CD8-positive, alpha-beta memory T cell (primary cell): Measurements from ENCODE around the gene P2RX6. TPM values are rescaled to one million over a fixed set of nuclear protein-coding genes. Genes with fewer than 3 reads are reported as not detected.

Experiments
- CTCF ChIA-PET: fragments of 350-600 bp; sonication (Branson Sonifier 250); formaldehyde crosslinking; loops from one replicate; lab custom pipeline; 2021; ENCODE audit warnings: antibody characterized with exemption; lab: Charles Lee
- POLR2A ChIA-PET: fragments of 350-600 bp; sonication (Branson Sonifier 250); formaldehyde crosslinking; loops from one replicate; lab custom pipeline; 2021; ENCODE audit warnings: antibody characterized with exemption; lab: Charles Lee
- DNase-seq, 5 donors: peaks; one replicate each; pipeline versions ENCODE4 v3.0.0 to v3.0.0-alpha.2; 2020 to 2022; ENCODE audit warnings: mixed read lengths in 1 of 5
- H3K27ac ChIP-seq: one replicate; pipeline ENCODE4 v1.7.0; 2013; ENCODE audit warnings: low read depth, mild to moderate bottlenecking, low read length, moderate library complexity
- H3K27me3 ChIP-seq: 2 replicates; pipeline ENCODE4 v1.7.0; 2013; ENCODE audit warnings: low read length, mild to moderate bottlenecking; ENCODE audit not compliant: insufficient read depth, poor library complexity, severe bottlenecking
- H3K36me3 ChIP-seq: 2 replicates; pipeline ENCODE4 v1.7.0; 2013; ENCODE audit warnings: mild to moderate bottlenecking, low read length, moderate library complexity; ENCODE audit not compliant: insufficient read depth
- H3K4me1 ChIP-seq: 2 replicates; pipeline ENCODE4 v1.7.0; 2013; ENCODE audit warnings: mild to moderate bottlenecking, low read length, moderate library complexity; ENCODE audit not compliant: insufficient read depth
- H3K4me3 ChIP-seq: 2 replicates; pipeline ENCODE4 v1.7.0; 2013; ENCODE audit warnings: mild to moderate bottlenecking, low read length
- H3K9me3 ChIP-seq: 2 replicates; pipeline ENCODE4 v1.7.0; 2013; ENCODE audit warnings: mild to moderate bottlenecking, low read length
- H3K27ac Mint-ChIP-seq, 8 donors: one replicate each; pipeline ENCODE4 v1.8.0; 2020 to 2021; ENCODE audit warnings: mixed read lengths in 8 of 8, mild to moderate bottlenecking in 6 of 8, inconsistent platforms in 3 of 8, moderate library complexity in 3 of 8
- H3K27me3 Mint-ChIP-seq, 2 donors: one replicate each; pipeline ENCODE4 v1.8.0; 2020 to 2021; ENCODE audit warnings: mixed read lengths in 2 of 2, mild to moderate bottlenecking in 1 of 2, moderate library complexity in 1 of 2
- H3K36me3 Mint-ChIP-seq, 3 donors: one replicate each; pipeline ENCODE4 v1.8.0; 2020 to 2021; ENCODE audit warnings: mixed read lengths in 3 of 3, inconsistent platforms in 1 of 3, mild to moderate bottlenecking in 1 of 3
- H3K4me1 Mint-ChIP-seq, 3 donors: one replicate each; pipeline ENCODE4 v1.8.0; 2020 to 2021; ENCODE audit warnings: mixed read lengths in 3 of 3, inconsistent platforms in 1 of 3, mild to moderate bottlenecking in 1 of 3
- H3K4me3 Mint-ChIP-seq, 7 donors: one replicate each; pipeline ENCODE4 v1.8.0; 2020 to 2021; ENCODE audit warnings: mixed read lengths in 7 of 7, mild to moderate bottlenecking in 6 of 7, moderate library complexity in 4 of 7, inconsistent platforms in 2 of 7
- H3K9me3 Mint-ChIP-seq, 5 donors: one replicate each; pipeline ENCODE4 v1.8.0; 2020 to 2022; ENCODE audit warnings: mixed read lengths in 5 of 5, mild to moderate bottlenecking in 3 of 5, moderate library complexity in 2 of 5, inconsistent platforms in 1 of 5
- polyA plus RNA-seq: library from polyadenylated mRNA; unstranded; fragments of 300-500 nt; fragmentation: Illumina TruSeq; gene quantifications from one replicate; pipeline ENCODE4 v1.2.3, GENCODE V29; 2021
- total RNA-seq, 2 experiments: library from RNA; stranded (reverse); gene quantifications; one replicate each; pipeline ENCODE4 v1.2.3, GENCODE V29; 2021

Gene P2RX6
- total and polyA plus RNA-seq, 3 experiments from 2014 or later, result 0.24 to 0.35 (median 0.33) TPM

GRCh38 chr22:20977516-20978170, 37.3 kb upstream of the P2RX6 start:
- peaks cover 0 to 5% (median 0%) of the 10 kb centered on the region in 3 donors for H3K36me3 Mint-ChIP-seq
- no peak for DNase-seq
- no peak overlapping the region for H3K4me3 Mint-ChIP-seq
- Histone ChIP-seq H3K4me3 (no peak overlapping the region), H3K27ac (no peak overlapping the region), H3K9me3 (peaks cover 9% of the 10 kb centered on the region), H3K4me1 (peaks cover 12% of the 10 kb centered on the region), H3K36me3 (no peaks in the 10 kb centered on the region), H3K27me3 (peaks cover 9% of the 10 kb centered on the region)
- H3K4me1 Mint-ChIP-seq, result peaks cover 18 to 33% (median 19%) of the 10 kb centered on the region in 3 donors
- no peaks in the 10 kb centered on the region for H3K9me3 Mint-ChIP-seq
- CTCF ChIA-PET, result no interaction called here
- POLR2A ChIA-PET, result no interaction called here
- peak overlapping the region in 1 of 8 donors; percentile 73 for H3K27ac Mint-ChIP-seq
- peaks cover 3 to 5% of the 10 kb centered on the region in 2 donors for H3K27me3 Mint-ChIP-seq

DNA sequence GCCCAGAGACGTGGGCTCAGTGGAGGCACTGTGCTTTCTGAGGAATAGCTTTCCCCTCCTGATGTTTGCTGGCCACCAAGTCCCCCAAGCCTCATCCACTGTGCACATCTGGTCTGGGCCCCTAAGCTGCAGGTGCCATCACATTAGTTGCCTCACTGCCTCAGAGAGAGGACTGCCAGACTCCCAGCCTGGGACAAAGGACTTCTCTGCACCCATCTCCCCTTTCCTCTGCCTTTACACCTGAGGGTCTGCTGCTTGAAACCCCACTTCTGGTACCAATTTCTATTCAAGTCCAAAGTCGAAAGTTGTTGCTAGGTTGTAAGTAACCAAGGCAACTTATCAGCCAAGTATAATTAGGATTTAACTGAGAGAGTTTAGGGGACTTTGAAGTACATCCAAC, 36.5 kb upstream of the P2RX6 start:
- CTCF ChIA-PET, result no interaction called here
- Histone ChIP-seq H3K4me3 (no peak overlapping the region), H3K9me3 (peaks cover 9% of the 10 kb centered on the region), H3K27ac (no peak overlapping the region), H3K36me3 (no peaks in the 10 kb centered on the region), H3K4me1 (peaks cover 20% of the 10 kb centered on the region), H3K27me3 (peaks cover 9% of the 10 kb centered on the region)
- Mint-ChIP-seq H3K36me3 (peaks cover 0 to 8% (median 0%) of the 10 kb centered on the region in 3 donors), H3K4me3 (peak overlapping the region in 1 of 7 donors; percentile 59), H3K27ac (peak overlapping the region in 1 of 8 donors; percentile 38), H3K9me3 (no peaks in the 10 kb centered on the region), H3K4me1 (peaks cover 23 to 41% (median 27%) of the 10 kb centered on the region in 3 donors), H3K27me3 (peaks cover 3 to 5% of the 10 kb centered on the region in 2 donors)
- no peak for DNase-seq
- POLR2A ChIA-PET, result no interaction called here

DNA sequence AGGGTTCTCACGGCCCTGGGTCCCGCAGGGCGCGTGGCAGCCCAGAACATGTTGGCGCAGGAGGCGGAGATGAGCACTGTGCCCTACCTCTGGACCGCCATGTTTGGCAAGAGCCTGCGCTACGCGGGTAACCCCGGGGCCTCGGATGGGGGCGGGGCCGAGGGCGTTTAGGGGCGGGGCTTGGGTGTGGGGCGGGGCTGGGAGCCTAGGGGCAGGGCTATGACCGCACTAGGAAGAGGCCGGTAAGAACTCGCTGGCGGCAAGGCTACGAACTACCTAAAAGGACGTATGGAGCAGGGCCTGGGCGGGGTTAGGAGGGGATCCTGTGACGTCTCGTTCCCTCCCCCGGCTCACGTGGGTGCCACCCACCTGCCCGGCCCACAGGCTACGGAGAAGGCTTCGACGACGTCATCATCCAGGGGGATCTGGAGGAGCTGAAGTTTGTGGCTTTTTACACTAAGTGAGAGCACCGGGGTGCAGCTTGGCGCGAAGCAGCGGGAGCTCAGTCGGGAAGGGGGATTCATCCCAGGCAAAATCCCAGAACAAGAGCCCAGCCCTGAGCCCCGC, 35.6 kb upstream of the P2RX6 start:
- H3K36me3 ChIP-seq, result peaks cover 4% of the 10 kb centered on the region
- peaks cover 0 to 14% (median 0%) of the 10 kb centered on the region in 3 donors for H3K36me3 Mint-ChIP-seq
- ChIA-PET POLR2A (no interaction called here), CTCF (no interaction called here)
- peaks cover 32 to 50% (median 36%) of the 10 kb centered on the region in 3 donors for H3K4me1 Mint-ChIP-seq
- peaks cover 9% of the 10 kb centered on the region for H3K9me3 ChIP-seq
- H3K9me3 Mint-ChIP-seq, result no peaks in the 10 kb centered on the region
- H3K4me3 Mint-ChIP-seq, result peak overlapping the region; percentile 56 to 86 (median 74)
- H3K27me3 Mint-ChIP-seq, result peaks cover 1 to 5% of the 10 kb centered on the region in 2 donors
- no peak overlapping the region for H3K27ac ChIP-seq
- H3K4me1 ChIP-seq, result peaks cover 25% of the 10 kb centered on the region
- H3K27ac Mint-ChIP-seq, result peak overlapping the region in 7 of 8 donors; percentile 38 to 93 (median 82)
- H3K4me3 ChIP-seq, result no peak overlapping the region
- peaks cover 8% of the 10 kb centered on the region for H3K27me3 ChIP-seq
- DNase-seq, result peak; percentile 32 to 72 (median 57)

DNA sequence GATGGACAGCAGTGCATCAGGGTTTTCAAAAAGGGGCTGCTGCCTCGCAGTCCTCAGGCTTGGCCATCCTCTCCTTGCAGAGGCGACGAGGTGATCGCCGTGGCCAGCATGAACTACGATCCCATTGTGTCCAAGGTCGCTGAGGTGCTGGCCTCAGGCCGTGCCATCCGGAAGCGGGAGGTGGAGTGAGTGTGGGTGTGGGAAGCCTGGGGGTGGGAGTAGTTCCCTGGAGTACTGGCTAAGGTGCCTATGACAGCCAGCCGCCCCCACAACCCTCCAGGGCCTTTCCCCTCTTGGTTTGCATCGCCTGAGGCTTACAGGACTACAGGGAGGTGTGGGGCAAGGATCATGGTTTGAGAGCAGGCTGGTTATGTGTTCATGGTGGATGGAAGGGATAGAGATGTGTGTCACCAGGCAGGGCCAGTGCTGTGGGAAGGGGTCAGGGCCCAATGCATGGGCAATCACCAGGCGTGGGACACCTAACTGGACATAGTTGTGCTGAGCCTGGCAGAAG, 35.0 kb upstream of the P2RX6 start:
- Histone ChIP-seq H3K4me1 (peaks cover 25% of the 10 kb centered on the region), H3K9me3 (peaks cover 9% of the 10 kb centered on the region), H3K27ac (no peak overlapping the region), H3K4me3 (no peak overlapping the region), H3K36me3 (peaks cover 4% of the 10 kb centered on the region), H3K27me3 (peaks cover 7% of the 10 kb centered on the region)
- ChIA-PET CTCF (interaction anchor here (1.0 kb wide), 1 partner anchor 260 kb away, joined by 3 read pairs; no protein-coding TSS in a partner anchor), POLR2A (no interaction called here)
- Mint-ChIP-seq H3K27ac (peak overlapping the region in 3 of 8 donors; percentile 20 to 92 (median 80)), H3K27me3 (peaks cover 1 to 5% of the 10 kb centered on the region in 2 donors), H3K4me3 (peak overlapping the region in 6 of 7 donors; percentile 24 to 86 (median 54)), H3K36me3 (peaks cover 0 to 17% (median 0%) of the 10 kb centered on the region in 3 donors), H3K9me3 (no peaks in the 10 kb centered on the region), H3K4me1 (peaks cover 32 to 51% (median 36%) of the 10 kb centered on the region in 3 donors)
- DNase-seq, result no peak

DNA sequence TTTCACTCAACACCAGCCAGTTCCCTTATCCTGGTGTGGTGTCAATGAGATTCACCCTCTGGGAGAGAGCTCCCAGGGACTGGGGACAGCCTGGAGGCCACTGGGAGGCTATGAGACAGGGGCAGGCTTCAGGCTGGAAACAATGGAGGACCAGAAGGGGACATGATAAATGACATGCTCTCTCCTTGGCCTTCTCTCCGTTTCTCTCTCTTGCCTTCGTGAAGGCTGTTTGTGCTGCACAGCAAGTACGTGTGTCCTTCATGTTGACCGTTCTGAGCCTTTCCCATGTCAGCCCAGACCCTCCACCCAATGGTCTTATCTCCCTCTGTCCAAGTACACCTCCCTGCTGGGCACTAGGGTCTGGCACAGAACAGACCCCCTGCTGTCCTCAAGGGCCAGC, 34.4 kb upstream of the P2RX6 start:
- Histone ChIP-seq H3K27ac (no peak overlapping the region), H3K36me3 (peaks cover 4% of the 10 kb centered on the region), H3K4me3 (no peak overlapping the region), H3K9me3 (peaks cover 9% of the 10 kb centered on the region), H3K4me1 (peaks cover 25% of the 10 kb centered on the region), H3K27me3 (peaks cover 7% of the 10 kb centered on the region)
- Mint-ChIP-seq H3K36me3 (peaks cover 0 to 21% (median 0%) of the 10 kb centered on the region in 3 donors), H3K27me3 (peaks cover under 1 to 5% of the 10 kb centered on the region in 2 donors), H3K27ac (peak overlapping the region in 4 of 8 donors; percentile 85 to 95 (median 92)), H3K4me1 (peaks cover 32 to 51% (median 36%) of the 10 kb centered on the region in 3 donors), H3K9me3 (no peaks in the 10 kb centered on the region), H3K4me3 (peak overlapping the region in 4 of 7 donors; percentile 23 to 89 (median 70))
- CTCF ChIA-PET, result interaction anchor here (1.0 kb wide), 1 partner anchor 261 kb away, joined by 3 read pairs; no protein-coding TSS in a partner anchor
- POLR2A ChIA-PET, result no interaction called here
- DNase-seq, result no peak

DNA sequence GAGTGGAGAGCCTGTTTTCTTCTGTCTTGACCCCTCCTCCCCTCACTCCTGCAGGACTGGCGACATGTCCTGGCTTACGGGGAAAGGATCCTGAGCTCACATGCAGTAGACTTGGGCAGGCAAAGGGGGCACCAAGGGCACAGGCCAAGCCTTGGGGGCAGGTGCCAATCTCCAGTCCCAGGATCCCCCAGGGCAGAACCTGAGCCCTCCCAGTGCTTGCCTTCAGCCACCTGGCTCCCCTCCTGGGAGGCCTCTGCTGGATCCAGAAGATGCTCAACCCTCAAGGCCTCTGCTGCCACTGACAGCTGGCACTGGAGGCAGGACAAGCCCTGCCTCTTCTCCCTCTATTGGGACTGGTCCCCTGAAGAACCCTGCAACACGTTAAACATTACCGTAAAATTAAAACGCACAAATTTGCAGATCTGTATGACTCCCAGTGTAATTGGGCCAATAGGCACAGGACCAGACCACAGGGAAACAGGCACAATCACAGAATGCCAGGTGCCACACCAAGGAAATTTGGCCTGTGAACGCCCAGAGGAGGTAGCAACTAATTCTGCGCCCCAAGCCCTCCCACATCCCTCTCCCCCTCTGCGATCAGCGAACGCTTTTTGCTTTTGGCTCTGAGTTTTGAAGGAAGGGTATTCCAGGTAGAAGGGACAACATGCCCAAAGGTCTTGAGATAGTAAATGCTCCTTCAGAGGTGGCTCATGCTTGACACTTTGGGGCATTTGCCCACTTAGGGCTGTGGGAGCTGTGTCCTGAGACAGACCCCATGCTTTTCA, 33.8 kb upstream of the P2RX6 start:
- Mint-ChIP-seq H3K4me3 (peak overlapping the region; percentile 86 to 96 (median 94)), H3K27ac (peak overlapping the region; percentile 85 to 98 (median 92)), H3K4me1 (peaks cover 32 to 51% (median 36%) of the 10 kb centered on the region in 3 donors), H3K9me3 (no peaks in the 10 kb centered on the region), H3K27me3 (no peaks in the 10 kb centered on the region), H3K36me3 (peaks cover 0 to 27% (median 0%) of the 10 kb centered on the region in 3 donors)
- peak overlapping the region; percentile 67 for H3K4me3 ChIP-seq
- H3K4me1 ChIP-seq, result peaks cover 25% of the 10 kb centered on the region
- H3K36me3 ChIP-seq, result peaks cover 10% of the 10 kb centered on the region
- H3K27ac ChIP-seq, result peak overlapping the region; percentile 93
- H3K9me3 ChIP-seq, result peaks cover 9% of the 10 kb centered on the region
- no peak for DNase-seq
- H3K27me3 ChIP-seq, result peaks cover 2% of the 10 kb centered on the region
- ChIA-PET CTCF (interaction anchor here (0.9 to 2.0 kb wide), 5 partner anchors 9 to 261 kb away, joined by 3 to 5 read pairs (median 3); no protein-coding TSS in a partner anchor), POLR2A (interaction anchor here (1.5 to 1.8 kb wide), 2 partner anchors 18 to 21 kb away, joined by 7 to 9 read pairs; partner anchors contain the start of gene THAP7)

DNA sequence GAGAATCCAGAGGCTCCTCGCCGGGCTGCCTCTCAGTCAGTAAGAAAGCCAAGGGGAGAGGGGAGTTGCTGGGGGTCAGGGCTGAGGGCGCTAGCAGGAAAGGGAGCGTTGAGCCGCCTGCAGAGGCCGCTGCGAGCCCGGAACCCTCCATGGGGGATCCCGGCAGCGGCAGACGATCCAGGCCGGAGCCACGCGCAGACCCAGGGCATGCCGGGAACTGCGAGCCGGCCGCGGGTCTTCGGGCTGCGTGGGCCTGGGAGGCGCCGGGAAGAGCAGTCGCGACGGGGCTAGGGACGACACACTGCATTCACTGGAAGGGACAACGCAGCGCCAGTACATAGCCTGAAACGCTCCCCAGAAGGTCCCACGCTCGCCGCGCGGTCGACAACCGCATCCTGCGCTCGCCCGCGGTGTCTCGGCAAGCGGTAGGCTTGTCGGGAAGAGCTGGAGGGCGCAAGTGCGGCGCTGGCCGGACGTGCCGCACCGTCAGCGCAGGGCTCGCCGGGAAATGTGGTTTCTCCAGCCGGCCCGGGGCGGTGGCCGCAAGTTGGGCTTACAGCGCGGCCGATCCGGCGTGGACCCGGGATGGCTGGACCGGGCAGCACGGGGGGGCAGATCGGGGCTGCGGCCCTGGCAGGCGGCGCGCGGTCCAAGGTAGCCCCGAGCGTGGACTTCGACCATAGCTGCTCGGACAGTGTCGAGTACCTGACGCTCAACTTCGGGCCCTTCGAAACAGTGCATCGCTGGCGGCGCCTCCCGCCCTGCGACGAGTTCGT, 33.0 kb upstream of the P2RX6 start, which contains the start of gene LZTR1:
TSS of gene LZTR1 (plus strand) at position 511 of the 776 bp plus-strand sequence. CDS start at position 586, 75 bp downstream.
- H3K4me3 Mint-ChIP-seq, result peak within 1 kb of the TSS; percentile 86 to 96 (median 94)
- Histone ChIP-seq H3K4me3 (peak within 1 kb of the TSS; percentile 67), H3K27me3 (no peaks in the 10 kb centered on the region), H3K4me1 (peaks cover 25% of the 10 kb centered on the region), H3K36me3 (peaks cover 10% of the 10 kb centered on the region), H3K27ac (peak within 1 kb of the TSS; percentile 93), H3K9me3 (peaks cover 9% of the 10 kb centered on the region)
- ChIA-PET CTCF (interaction anchor here (0.6 to 2.0 kb wide), 7 partner anchors 9 to 121 kb away, joined by 3 to 5 read pairs (median 4); no protein-coding TSS in a partner anchor), POLR2A (interaction anchor here (0.6 to 1.8 kb wide), 4 partner anchors 17 to 22 kb away, joined by 3 to 9 read pairs (median 6); partner anchors contain the start of gene THAP7)
- H3K27ac Mint-ChIP-seq, result peak within 1 kb of the TSS; percentile 86 to 98 (median 93)
- H3K9me3 Mint-ChIP-seq, result no peaks in the 10 kb centered on the region
- H3K27me3 Mint-ChIP-seq, result no peaks in the 10 kb centered on the region
- H3K4me1 Mint-ChIP-seq, result peaks cover 35 to 51% (median 36%) of the 10 kb centered on the region in 3 donors
- DNase-seq, result peak; percentile 51 to 72 (median 65)
- H3K36me3 Mint-ChIP-seq, result peaks cover 0 to 35% (median 3%) of the 10 kb centered on the region in 3 donors
